Muscle of leg (tissue), 16 donors: ENCODE measurements around the gene XRN1. TPM values are rescaled to one million over a fixed set of nuclear protein-coding genes. Genes with fewer than 3 reads are reported as not detected.

Experiments used
- DNase-seq: peaks from one replicate; pipeline ENCODE4 v3.0.0; 2013
- H3K27ac ChIP-seq: one replicate; pipeline ENCODE4 v1.5.1; 2013; ENCODE audit warnings: mild to moderate bottlenecking, low read length, control low read depth
- H3K27me3 ChIP-seq: one replicate; pipeline ENCODE4 v1.6.1; 2013; ENCODE audit warnings: low read length; ENCODE audit not compliant: control insufficient read depth, insufficient read depth
- H3K36me3 ChIP-seq: one replicate; pipeline ENCODE4 v1.6.1; 2013; ENCODE audit warnings: low read length; ENCODE audit not compliant: control insufficient read depth, insufficient read depth
- H3K4me1 ChIP-seq: one replicate; pipeline ENCODE4 v1.6.1; 2013; ENCODE audit warnings: low read length; ENCODE audit not compliant: control insufficient read depth, insufficient read depth
- H3K4me3 ChIP-seq: one replicate; pipeline ENCODE4 v1.5.1; 2013; ENCODE audit warnings: low read length, control low read depth
- H3K9me3 ChIP-seq: replicated peaks from 2 replicates; pipeline ENCODE4 v1.6.1; 2013; ENCODE audit warnings: low read depth, low read length; ENCODE audit not compliant: control insufficient read depth
- WGBS: methylation state at CpG from one replicate; pipeline ENCODE4 v1.1.5; 2013; ENCODE audit warnings: missing lambda C conversion rate; ENCODE audit not compliant: insufficient coverage; 5-methylcytosine and 5-hydroxymethylcytosine counted together
- long read RNA-seq, 11 donors: transcript quantifications; one replicate each; lab custom pipeline, GENCODE V29; 2026
- polyA plus RNA-seq, 8 donors: library from polyadenylated mRNA; unstranded; fragments of 120-200 nt; gene quantifications; one replicate each; pipeline versions ENCODE4 v1.2.1 to v1.2.3, GENCODE V29; 2013; ENCODE audit warnings: inconsistent platforms in 1 of 8, low replicate concordance in 1 of 8; ENCODE audit not compliant: insufficient read length in 8 of 8, insufficient read depth in 1 of 8
- total RNA-seq: library from RNA; stranded (reverse); fragments of 120-200 nt; gene quantifications from one replicate; pipeline ENCODE4 v1.2.4, GENCODE V29; 2013

XRN1 gene, protein sequence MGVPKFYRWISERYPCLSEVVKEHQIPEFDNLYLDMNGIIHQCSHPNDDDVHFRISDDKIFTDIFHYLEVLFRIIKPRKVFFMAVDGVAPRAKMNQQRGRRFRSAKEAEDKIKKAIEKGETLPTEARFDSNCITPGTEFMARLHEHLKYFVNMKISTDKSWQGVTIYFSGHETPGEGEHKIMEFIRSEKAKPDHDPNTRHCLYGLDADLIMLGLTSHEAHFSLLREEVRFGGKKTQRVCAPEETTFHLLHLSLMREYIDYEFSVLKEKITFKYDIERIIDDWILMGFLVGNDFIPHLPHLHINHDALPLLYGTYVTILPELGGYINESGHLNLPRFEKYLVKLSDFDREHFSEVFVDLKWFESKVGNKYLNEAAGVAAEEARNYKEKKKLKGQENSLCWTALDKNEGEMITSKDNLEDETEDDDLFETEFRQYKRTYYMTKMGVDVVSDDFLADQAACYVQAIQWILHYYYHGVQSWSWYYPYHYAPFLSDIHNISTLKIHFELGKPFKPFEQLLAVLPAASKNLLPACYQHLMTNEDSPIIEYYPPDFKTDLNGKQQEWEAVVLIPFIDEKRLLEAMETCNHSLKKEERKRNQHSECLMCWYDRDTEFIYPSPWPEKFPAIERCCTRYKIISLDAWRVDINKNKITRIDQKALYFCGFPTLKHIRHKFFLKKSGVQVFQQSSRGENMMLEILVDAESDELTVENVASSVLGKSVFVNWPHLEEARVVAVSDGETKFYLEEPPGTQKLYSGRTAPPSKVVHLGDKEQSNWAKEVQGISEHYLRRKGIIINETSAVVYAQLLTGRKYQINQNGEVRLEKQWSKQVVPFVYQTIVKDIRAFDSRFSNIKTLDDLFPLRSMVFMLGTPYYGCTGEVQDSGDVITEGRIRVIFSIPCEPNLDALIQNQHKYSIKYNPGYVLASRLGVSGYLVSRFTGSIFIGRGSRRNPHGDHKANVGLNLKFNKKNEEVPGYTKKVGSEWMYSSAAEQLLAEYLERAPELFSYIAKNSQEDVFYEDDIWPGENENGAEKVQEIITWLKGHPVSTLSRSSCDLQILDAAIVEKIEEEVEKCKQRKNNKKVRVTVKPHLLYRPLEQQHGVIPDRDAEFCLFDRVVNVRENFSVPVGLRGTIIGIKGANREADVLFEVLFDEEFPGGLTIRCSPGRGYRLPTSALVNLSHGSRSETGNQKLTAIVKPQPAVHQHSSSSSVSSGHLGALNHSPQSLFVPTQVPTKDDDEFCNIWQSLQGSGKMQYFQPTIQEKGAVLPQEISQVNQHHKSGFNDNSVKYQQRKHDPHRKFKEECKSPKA (N-terminal part only)
- total RNA-seq (27.4 TPM), polyA plus RNA-seq (10 to 100 TPM; 11.3 to 19.9 (median 14.9) TPM)
- long read RNA-seq, donor 1: 0 reads
- long read RNA-seq, donor 2: 0 reads
- long read RNA-seq, donor 3, full-length matches to known transcripts: 5 of 5 reads
- long read RNA-seq, donor 3, partial matches to known transcripts: 0 of 5 reads
- long read RNA-seq, donor 3, other reads (novel, unspliced or antisense): 0 of 5 reads
- long read RNA-seq, donor 4: 0 reads
- long read RNA-seq, donor 5: 0 reads
- long read RNA-seq, donor 6: 0 reads
- long read RNA-seq, donor 7: 0 reads
- long read RNA-seq, donor 8, partial matches to known transcripts: 0 of 1 reads
- long read RNA-seq, donor 8, other reads (novel, unspliced or antisense): 0 of 1 reads
- long read RNA-seq, donor 9: 0 reads
- long read RNA-seq, donor 10, partial matches to known transcripts: 5 of 5 reads
- long read RNA-seq, donor 10, other reads (novel, unspliced or antisense): 0 of 5 reads
- long read RNA-seq, donor 11, full-length matches to known transcripts: 1 of 1 reads
- long read RNA-seq, donor 11, partial matches to known transcripts: 0 of 1 reads
- long read RNA-seq, donor 11, other reads (novel, unspliced or antisense): 0 of 1 reads

DNA sequence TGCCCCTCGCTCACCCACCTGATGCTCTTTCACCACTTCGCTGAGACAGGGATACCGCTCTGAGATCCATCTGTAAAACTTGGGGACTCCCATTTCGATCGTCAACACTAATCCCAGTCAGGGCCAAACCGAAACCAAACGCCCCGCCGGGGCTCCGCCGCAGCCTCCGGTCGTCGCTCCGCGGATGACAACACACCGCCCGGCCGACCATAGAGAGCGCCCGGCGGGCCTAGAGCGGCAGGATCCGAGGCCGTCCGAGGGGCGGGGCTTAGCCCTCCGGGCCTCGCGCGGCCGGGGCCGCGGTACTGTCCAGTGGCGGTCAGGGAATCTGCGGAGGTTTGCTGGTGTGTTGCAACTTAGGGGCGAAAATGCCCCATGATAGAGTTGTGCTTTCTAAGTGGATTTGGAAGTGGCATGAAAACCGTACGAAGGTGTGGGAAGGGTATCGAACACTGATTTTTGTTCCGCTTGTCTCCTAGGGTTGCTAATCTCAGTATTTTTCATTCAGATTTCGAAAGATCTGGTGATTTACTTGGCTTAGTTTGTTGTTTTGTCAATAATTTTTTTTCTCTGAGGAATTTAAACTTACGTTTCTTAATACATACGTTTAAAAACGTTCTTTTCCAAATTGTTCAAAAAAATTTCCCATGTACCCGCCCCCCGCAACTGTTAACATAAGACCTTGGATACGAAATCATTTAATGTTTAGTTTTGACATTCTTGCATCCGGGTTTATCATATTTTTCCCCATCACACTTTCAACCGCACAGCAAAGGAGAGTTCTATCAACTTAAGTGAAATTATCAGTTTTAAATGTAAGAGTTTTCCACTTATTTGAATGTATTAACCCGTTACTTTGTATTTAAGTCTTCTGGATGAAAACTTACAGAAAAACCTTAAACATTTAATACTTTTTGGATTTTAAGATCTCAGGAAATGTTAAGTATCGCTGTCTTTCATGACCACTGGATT is at the start of gene XRN1:
TSS of gene XRN1 (minus strand) at position 186 of the 972 bp plus-strand sequence. CDS start at position 93, 93 bp downstream.
- no peaks in the 10 kb centered on the region for H3K4me1 ChIP-seq
- peaks cover 14% of the 10 kb centered on the region for H3K36me3 ChIP-seq
- H3K27ac ChIP-seq: peak within 1 kb of the TSS; percentile 100
- peak within 1 kb of the TSS; percentile 99 for H3K4me3 ChIP-seq
- H3K9me3 ChIP-seq: no peaks in the 10 kb centered on the region
- no peaks in the 10 kb centered on the region for H3K27me3 ChIP-seq
- under 1% methylated on average over 39 of the region's 52 CpGs for WGBS
- peak; percentile 98 for DNase-seq

DNA sequence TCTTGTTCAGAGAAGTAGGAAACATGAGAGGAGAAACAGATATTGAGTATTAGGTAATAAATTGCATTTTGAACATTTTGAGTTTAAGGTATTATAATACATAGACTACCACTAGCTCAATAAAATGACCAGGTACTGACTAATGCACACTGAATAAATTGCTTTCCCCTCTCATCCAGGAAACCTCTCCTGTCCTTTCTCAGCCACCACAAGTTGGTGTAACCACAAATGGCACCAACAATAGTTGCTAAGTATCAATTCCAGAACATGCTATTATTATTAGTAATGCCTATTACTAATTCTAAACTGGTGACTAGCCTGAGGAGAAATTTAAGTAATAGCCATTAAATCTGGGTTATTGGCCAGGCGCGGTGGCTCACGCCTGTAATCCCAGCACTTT is 47.3 kb upstream of the XRN1 start:
- H3K4me3 ChIP-seq: no peak overlapping the region
- peaks cover 20% of the 10 kb centered on the region for H3K36me3 ChIP-seq
- no peaks in the 10 kb centered on the region for H3K9me3 ChIP-seq
- no CpG with 5 or more reads among the region's 3 CpGs for WGBS
- no peaks in the 10 kb centered on the region for H3K27me3 ChIP-seq
- no peak for DNase-seq
- H3K4me1 ChIP-seq: no peaks in the 10 kb centered on the region
- H3K27ac ChIP-seq: no peak overlapping the region

DNA sequence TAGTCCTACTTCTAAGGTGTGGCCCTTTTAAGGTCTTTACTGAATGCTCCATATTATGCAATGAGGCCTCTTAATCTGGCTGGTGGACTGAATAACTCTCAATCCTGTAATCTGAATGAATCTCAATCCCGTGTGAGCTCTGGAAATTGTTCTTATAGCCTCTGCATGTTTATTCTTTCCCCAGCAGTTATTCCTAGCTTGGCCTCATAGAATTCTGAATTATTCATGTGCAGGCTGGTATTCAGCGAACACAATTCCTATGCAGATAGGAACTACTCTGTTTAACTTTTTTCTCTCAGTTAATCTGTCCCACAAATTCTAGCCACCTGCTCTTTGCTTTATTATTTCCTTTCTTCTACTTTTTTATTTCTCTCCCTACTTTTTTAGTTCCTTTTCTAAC is 44.3 kb upstream of the XRN1 start:
- Histone ChIP-seq H3K36me3 (peaks cover 26% of the 10 kb centered on the region), H3K9me3 (no peaks in the 10 kb centered on the region), H3K4me3 (no peak overlapping the region), H3K4me1 (no peaks in the 10 kb centered on the region), H3K27me3 (no peaks in the 10 kb centered on the region), H3K27ac (no peak overlapping the region)
- 100% methylated on average over 2 of the region's 2 CpGs for WGBS
- DNase-seq: no peak

DNA sequence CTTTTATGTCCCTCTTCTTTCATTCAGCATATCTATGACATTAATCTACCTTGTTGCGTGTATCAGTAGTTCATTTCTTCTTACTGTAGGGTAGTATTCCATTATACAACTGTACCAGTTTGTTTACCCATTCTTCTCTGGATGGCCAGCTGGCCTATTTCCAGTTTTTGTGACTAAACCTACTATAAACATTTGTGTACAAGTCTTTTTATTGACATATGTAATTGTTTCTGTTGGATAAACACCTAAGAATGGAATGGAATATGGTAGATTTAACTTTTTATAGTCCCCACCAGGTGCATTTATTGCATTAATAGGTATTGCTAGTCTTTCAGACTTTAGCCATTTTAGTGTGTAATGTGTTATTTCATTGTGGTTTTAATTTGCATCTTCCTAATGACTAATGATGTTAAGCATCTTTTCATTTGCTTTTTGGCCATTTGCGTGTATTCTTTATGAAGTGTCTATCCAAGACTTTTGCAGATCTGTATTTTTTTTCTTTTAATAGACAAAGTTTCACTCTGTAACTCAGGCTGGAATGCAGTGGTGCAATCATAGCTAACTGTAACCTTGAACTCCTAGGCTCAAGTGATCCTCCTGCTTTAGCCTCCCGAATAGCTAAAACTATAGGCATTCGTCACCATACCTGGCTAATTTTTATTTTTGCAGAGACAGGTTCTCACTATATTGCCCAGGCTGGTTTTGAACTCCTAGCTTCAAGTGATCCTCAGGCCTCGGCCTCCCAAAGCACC is 41.9 kb upstream of the XRN1 start:
- 100% methylated on average over 1 of the region's 5 CpGs for WGBS
- H3K27me3 ChIP-seq: no peaks in the 10 kb centered on the region

DNA sequence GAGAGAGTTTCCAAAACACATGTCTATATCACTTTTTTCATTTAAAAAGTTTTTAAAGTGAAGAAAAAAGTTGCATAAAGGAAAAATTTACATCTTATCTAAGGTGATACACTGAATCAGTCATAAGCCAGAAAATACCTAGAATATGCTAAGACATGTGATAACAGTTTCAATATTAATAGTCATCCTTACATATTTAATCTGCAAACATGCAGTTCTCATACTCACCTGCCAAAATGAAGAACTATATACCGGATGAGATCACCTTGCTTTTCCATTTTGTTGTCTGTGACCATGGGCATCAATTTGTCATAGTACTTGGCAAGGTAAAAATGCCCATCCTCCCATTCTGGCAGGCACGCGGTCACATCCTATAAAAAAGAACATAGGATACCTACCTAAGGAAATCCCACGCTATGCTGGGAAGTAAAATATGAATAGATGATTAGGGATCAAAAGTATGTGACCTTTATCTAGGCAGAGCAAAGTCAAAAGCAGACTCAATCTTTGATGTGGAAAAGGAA is 37.1 kb upstream of the XRN1 start:
- Histone ChIP-seq H3K27ac (no peak overlapping the region), H3K9me3 (peaks cover 16% of the 10 kb centered on the region), H3K36me3 (peaks cover 36% of the 10 kb centered on the region), H3K27me3 (no peaks in the 10 kb centered on the region), H3K4me1 (no peaks in the 10 kb centered on the region), H3K4me3 (no peak overlapping the region)
- WGBS: no CpG with 5 or more reads among the region's 4 CpGs
- DNase-seq: no peak

More for the DNA sequence above, 41.9 kb upstream of the XRN1 start:
- Histone ChIP-seq H3K4me1 (no peaks in the 10 kb centered on the region), H3K27ac (no peak overlapping the region), H3K9me3 (no peaks in the 10 kb centered on the region), H3K36me3 (peaks cover 25% of the 10 kb centered on the region), H3K4me3 (no peak overlapping the region)
- no peak for DNase-seq

DNA sequence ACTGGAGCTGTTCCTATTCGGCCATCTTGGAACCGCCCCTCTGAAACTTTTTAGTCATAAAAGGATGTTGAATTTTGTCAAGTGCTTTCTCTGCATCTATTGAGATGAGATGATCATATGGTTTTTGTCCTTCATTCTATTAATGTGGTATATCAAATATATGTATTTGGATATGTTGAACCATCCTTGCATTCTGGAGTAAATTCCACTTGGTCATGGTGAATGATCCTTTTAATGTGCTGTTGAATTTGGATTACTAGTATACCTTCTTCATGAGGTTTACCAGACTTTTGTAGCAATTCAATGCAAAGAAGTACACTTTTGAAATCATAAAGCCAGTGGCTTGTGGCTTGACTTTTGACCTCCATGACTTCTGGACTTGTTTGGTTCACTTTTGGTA is 33.4 kb upstream of the XRN1 start:
- WGBS: no CpG with 5 or more reads among the region's 2 CpGs
- Histone ChIP-seq H3K4me3 (no peak overlapping the region), H3K4me1 (no peaks in the 10 kb centered on the region), H3K36me3 (peaks cover 24% of the 10 kb centered on the region), H3K27ac (no peak overlapping the region), H3K9me3 (peaks cover 16% of the 10 kb centered on the region), H3K27me3 (no peaks in the 10 kb centered on the region)
- DNase-seq: no peak

DNA sequence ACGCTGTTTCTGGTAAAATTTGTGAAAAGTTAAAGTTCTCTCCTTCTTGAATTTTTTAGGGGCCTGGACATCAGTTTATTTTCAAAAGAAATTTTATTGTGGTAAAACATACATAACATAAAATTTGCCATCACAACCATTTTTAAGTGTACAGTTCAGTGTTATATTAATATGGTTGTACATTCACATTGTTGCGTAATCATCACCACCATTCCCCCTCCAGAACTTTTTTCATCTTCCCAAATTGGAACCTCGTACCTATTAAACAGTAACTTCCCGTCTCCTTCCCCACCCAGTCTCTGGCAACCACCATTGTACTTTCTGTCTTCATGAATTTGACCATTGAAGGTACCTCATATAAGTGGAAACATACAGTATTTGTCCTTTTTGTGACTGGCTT is 23.0 kb upstream of the XRN1 start:
- H3K27ac ChIP-seq: no peak overlapping the region
- no peak for DNase-seq
- H3K4me3 ChIP-seq: no peak overlapping the region
- peaks cover 6% of the 10 kb centered on the region for H3K9me3 ChIP-seq
- no peaks in the 10 kb centered on the region for H3K4me1 ChIP-seq
- H3K36me3 ChIP-seq: peaks cover 3% of the 10 kb centered on the region
- WGBS: 94% methylated on average over 2 of the region's 4 CpGs
- H3K27me3 ChIP-seq: no peaks in the 10 kb centered on the region

DNA sequence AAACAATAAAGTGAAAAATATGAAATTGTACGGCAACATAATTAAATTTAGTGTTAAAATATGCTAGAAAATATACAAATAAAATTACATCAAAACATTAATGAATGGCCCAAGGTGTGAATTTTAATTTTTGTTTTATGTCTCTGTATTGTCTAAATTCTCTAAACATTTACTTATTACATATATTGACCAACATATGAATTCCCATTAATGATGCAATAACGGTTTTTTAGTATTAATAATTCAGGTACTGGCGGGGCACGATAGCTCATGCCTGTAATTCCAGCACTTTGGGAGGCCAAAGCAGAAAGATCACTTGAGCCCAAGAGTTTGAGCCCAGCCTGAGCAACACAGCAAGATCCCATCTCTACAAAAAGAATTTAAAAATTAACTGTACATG is 20.6 kb upstream of the XRN1 start:
- WGBS: 93% methylated on average over 3 of the region's 4 CpGs
- no peaks in the 10 kb centered on the region for H3K4me1 ChIP-seq
- no peak overlapping the region for H3K4me3 ChIP-seq
- H3K27me3 ChIP-seq: no peaks in the 10 kb centered on the region
- DNase-seq: no peak
- no peak overlapping the region for H3K27ac ChIP-seq
- H3K9me3 ChIP-seq: peaks cover 4% of the 10 kb centered on the region
- peaks cover 3% of the 10 kb centered on the region for H3K36me3 ChIP-seq
